ENCODE measurements around the gene CANT1. TPM values are rescaled to one million over a fixed set of nuclear protein-coding genes. Genes with fewer than 3 reads are reported as not detected.

CANT1 gene
- total RNA-seq, 3 donors from 2014 or later (not counting 1 experiment from before 2014, with no cell fraction given) = 40.0 to 58.8 (median 53.4) TPM

DNA sequence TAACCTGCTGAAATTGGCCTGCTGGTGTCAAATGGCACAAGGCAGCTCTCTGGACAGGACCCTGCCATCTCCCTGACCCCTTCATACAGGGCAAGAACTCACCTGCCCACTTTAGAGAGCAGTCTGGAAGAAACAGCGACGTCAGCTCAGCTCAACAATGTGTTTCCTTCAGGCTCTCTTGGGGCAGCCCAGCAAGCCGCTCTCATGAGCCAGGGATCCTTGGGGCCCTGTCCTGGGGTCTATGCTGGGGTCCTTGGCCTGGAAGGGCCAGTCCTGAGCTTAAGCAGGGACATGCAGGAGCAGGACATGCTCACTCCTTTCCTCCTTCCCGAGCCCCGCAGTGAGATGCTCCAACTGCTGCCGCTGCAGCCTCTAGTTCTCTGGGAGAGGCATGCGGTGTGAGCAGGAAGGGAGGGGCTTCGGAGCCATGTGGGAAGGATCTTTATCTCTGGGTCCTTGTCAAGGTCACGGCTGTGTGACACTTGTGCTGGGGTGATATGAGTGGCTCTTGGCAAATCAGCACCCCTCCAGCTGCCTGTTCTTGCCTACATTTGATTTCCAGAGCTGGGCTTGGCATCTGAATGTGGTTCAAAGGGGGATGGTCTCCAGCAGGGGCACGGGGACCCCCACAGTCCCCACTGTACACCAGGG lies 17.8 kb upstream of the CANT1 start:
- Mint-ChIP-seq H3K4me3 (no peak overlapping the region), H3K27me3 (ENCODE audit: low read depth in 2 of 2) (peaks cover 30 to 43% of the 10 kb centered on the region in 2 donors), H3K27ac (no peak overlapping the region), H3K4me1 (peaks cover 9 to 10% of the 10 kb centered on the region in 2 donors), H3K9me3 (no peaks in the 10 kb centered on the region), H3K36me3 (no peaks in the 10 kb centered on the region)
- no peak overlapping the region for H3K27ac ChIP-seq (ENCODE audit: low read length)
- intact Hi-C loops (cut with micrococcal nuclease) = no loop called here
- no peaks in the 10 kb centered on the region for H3K36me3 ChIP-seq (ENCODE audit: control insufficient read depth, insufficient read depth, low read length)
- no peaks in the 10 kb centered on the region for H3K9me3 ChIP-seq (ENCODE audit: control insufficient read depth, insufficient read depth, low read length)
- TF ChIP-seq, protein P1, sequence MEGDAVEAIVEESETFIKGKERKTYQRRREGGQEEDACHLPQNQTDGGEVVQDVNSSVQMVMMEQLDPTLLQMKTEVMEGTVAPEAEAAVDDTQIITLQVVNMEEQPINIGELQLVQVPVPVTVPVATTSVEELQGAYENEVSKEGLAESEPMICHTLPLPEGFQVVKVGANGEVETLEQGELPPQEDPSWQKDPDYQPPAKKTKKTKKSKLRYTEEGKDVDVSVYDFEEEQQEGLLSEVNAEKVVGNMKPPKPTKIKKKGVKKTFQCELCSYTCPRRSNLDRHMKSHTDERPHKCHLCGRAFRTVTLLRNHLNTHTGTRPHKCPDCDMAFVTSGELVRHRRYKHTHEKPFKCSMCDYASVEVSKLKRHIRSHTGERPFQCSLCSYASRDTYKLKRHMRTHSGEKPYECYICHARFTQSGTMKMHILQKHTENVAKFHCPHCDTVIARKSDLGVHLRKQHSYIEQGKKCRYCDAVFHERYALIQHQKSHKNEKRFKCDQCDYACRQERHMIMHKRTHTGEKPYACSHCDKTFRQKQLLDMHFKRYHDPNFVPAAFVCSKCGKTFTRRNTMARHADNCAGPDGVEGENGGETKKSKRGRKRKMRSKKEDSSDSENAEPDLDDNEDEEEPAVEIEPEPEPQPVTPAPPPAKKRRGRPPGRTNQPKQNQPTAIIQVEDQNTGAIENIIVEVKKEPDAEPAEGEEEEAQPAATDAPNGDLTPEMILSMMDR (IDR thresholded peaks at IDR 0.05) = no peak
- peaks cover 17% of the 10 kb centered on the region for H3K4me1 ChIP-seq (ENCODE audit: control insufficient read depth, insufficient read depth, low read length)
- DNase-seq = no peak
- no peak overlapping the region for H3K4me3 ChIP-seq (ENCODE audit: low read length)
- H3K27me3 ChIP-seq (ENCODE audit: control insufficient read depth, insufficient read depth, low read length) = peaks cover 22% of the 10 kb centered on the region
- WGBS (ENCODE audit: insufficient coverage) = 76% methylated on average over 9 of the region's 10 CpGs
- ATAC-seq = no peak

DNA sequence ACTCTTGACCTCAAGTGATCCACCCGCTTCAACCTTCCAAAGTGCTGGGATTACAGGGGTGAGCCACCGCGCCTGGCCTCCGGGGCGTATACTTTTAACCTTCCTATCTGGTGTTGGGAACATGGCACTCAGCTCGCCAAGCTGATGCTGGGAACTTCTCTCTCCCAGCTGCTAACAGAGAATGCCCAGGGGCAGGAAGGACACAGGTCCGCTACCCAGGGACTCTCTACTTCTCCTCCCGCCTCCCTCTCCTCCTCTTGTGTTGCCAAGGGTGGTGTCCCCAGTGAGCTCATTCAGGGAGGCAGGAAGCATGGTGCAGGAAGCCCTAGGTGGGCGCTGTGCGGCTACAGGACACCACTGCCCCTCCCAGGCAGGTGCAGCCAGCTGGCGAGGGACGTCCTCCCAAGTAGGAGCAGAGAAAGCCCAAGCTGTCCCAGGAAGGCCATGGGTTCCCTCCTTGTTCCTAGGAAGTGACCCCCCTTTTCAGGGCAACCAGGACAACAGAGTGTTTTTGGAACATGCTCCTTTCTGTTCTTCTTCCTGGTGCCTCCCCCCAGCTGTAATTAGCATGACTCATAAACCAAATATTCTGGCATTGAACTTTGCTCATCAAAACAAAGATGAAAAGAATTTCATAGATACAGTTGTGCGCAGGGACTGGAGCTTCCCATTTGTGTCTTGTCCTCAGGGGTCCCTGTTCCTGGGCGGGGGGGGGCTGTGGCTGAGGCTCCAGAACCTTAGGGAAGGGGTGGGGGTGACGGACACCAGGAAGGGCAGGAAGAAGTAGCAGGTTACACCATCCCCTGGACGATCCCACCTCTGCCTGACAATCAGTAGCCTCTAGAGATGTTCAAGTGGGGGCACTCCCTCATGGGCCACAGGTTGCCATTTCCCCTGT lies 17.1 kb upstream of the CANT1 start:
- Mint-ChIP-seq H3K4me1 (peaks cover 9 to 10% of the 10 kb centered on the region in 2 donors), H3K9me3 (no peaks in the 10 kb centered on the region), H3K4me3 (no peak overlapping the region), H3K36me3 (no peaks in the 10 kb centered on the region), H3K27ac (no peak overlapping the region), H3K27me3 (ENCODE audit: low read depth in 2 of 2) (peaks cover 25 to 35% of the 10 kb centered on the region in 2 donors)
- H3K36me3 ChIP-seq (ENCODE audit: control insufficient read depth, insufficient read depth, low read length) = no peaks in the 10 kb centered on the region
- WGBS (ENCODE audit: insufficient coverage) = 84% methylated on average over 16 of the region's 16 CpGs
- ATAC-seq = no peak
- H3K27me3 ChIP-seq (ENCODE audit: control insufficient read depth, insufficient read depth, low read length) = peaks cover 22% of the 10 kb centered on the region
- H3K4me1 ChIP-seq (ENCODE audit: control insufficient read depth, insufficient read depth, low read length) = peaks cover 17% of the 10 kb centered on the region
- intact Hi-C loops (cut with micrococcal nuclease) = no loop called here
- H3K9me3 ChIP-seq (ENCODE audit: control insufficient read depth, insufficient read depth, low read length) = no peaks in the 10 kb centered on the region
- H3K27ac ChIP-seq (ENCODE audit: low read length) = no peak overlapping the region
- no peak overlapping the region for H3K4me3 ChIP-seq (ENCODE audit: low read length)
- DNase-seq = no peak
- TF ChIP-seq, protein P1 (IDR thresholded peaks at IDR 0.05) = no peak

DNA sequence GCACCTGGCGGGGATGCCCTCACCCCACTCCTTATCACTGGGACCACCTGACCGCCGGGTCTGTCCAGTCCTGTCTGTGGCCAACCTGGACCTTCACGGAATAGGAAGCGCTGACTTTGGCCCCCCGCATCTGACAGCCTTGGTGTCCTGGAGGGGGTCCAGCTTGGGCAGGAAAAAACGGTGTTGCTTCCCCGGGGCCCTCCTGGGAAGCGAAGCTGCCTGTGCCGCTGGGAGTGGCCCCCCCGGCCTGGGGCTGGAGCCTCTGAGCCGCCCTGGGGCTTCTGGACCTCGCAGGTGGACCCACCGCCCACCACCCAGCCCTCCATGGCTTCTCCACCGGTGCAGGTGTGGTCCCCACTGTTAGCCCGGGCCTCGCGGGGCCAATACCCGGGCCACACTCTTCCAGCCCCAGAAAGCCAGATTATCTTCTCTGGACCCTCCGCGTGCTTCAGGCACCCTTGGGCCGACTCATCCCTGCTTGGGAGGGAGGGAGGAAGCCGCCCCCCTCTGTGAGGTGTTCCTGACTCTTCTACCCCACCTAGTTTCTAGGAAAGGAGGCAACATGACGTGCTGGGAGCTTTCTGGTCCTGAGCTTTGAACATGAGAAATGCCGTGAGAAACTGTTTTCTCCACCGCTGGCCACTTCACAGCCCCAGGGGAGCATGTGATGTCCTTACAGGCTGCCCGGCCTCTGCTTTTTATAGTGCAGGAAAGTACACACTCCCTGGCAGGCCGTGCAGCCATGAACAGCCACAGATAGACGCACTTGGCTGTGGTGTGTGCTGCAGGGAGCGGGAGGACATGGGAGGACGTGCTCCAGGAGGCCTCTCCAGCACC lies 15.6 kb upstream of the CANT1 start:
- DNase-seq (no peak), ATAC-seq (no peak)
- 76% methylated on average over 29 of the region's 31 CpGs for WGBS (ENCODE audit: insufficient coverage)
- Mint-ChIP-seq H3K27ac (no peak overlapping the region), H3K4me3 (peak overlapping the region; percentile 56), H3K27me3 (ENCODE audit: low read depth in 2 of 2) (peaks cover 27 to 32% of the 10 kb centered on the region in 2 donors), H3K9me3 (no peaks in the 10 kb centered on the region), H3K4me1 (peaks cover 9 to 10% of the 10 kb centered on the region in 2 donors), H3K36me3 (no peaks in the 10 kb centered on the region)
- intact Hi-C loops (cut with micrococcal nuclease) = no loop called here
- Histone ChIP-seq H3K36me3 (ENCODE audit: control insufficient read depth, insufficient read depth, low read length) (no peaks in the 10 kb centered on the region), H3K4me3 (ENCODE audit: low read length) (peak overlapping the region; percentile 19), H3K9me3 (ENCODE audit: control insufficient read depth, insufficient read depth, low read length) (no peaks in the 10 kb centered on the region), H3K4me1 (ENCODE audit: control insufficient read depth, insufficient read depth, low read length) (peaks cover 17% of the 10 kb centered on the region), H3K27ac (ENCODE audit: low read length) (no peak overlapping the region), H3K27me3 (ENCODE audit: control insufficient read depth, insufficient read depth, low read length) (peaks cover 22% of the 10 kb centered on the region)
- TF ChIP-seq, protein P1 (IDR thresholded peaks at IDR 0.05) = no peak
